A549 treated with CORT108297 at 1 μM for 4 hours (cell line): ENCODE data around the gene GSTT4. TPM values are rescaled to one million over a fixed set of nuclear protein-coding genes. Genes with fewer than 3 reads are reported as not detected.

Experiments
- total RNA-seq: library from RNA; stranded (reverse); fragments of 200-300 nt; extraction: Qiagen RNA extraction; gene quantifications from 5 replicates; pipeline ENCODE4 v1.2.3, GENCODE V29; 2022

GSTT4 gene
- not detected in 5 replicates for total RNA-seq

GRCh38 chr22:24005201-24005600 is at the start of gene GSTT4:
Gene GSTT4 (minus strand): TSS chr22:24005453. CDS start chr22:24005356, 97 bp downstream.

GRCh38 chr22:23979557-23980240 is 25.6 kb downstream of the GSTT4 start, which contains the start of gene GSTT2:
Gene GSTT2 (plus strand): TSS chr22:23980134.

GRCh38 chr22:23974345-23974744 is 30.9 kb downstream of the GSTT4 start, which contains the start of gene DDT:
Gene DDT (minus strand): TSS chr22:23974441. CDS start chr22:23974414, 27 bp downstream.

GRCh38 chr22:23966568-23966967 is 38.7 kb downstream of the GSTT4 start, which contains the start of gene DDTL:
Gene DDTL (plus strand): TSS chr22:23966888. CDS start chr22:23966915, 27 bp downstream.

GRCh38 chr22:23961084-23961771 is 44.0 kb downstream of the GSTT4 start, which contains the start of gene GSTT2B:
Gene GSTT2B (minus strand): TSS chr22:23961195. CDS start chr22:23961131, 64 bp downstream.

Other genes starting within 250 kb of the GSTT4 start
- not detected in 5 replicates for gene C22orf15, start 242.5 kb downstream of the GSTT4 start, total RNA-seq
- 73.8 to 194 TPM (median 186 TPM) in 5 replicates for gene CHCHD10, start 237.5 kb downstream of the GSTT4 start, total RNA-seq
- 0.12 to 0.24 TPM (median 0.21 TPM) in 5 replicates for gene MMP11, start 232.6 kb downstream of the GSTT4 start, total RNA-seq
- 47.8 to 56.3 TPM (median 51.4 TPM) in 5 replicates for gene SMARCB1, start 218.5 kb downstream of the GSTT4 start, total RNA-seq
- gene DERL3, start 166.4 kb downstream of the GSTT4 start, total RNA-seq, result 0.17 to 1.6 TPM (median 0.34 TPM) in 5 replicates
- 6.4 to 9.9 TPM (median 9.7 TPM) in 5 replicates for gene SLC2A11, start 147.6 kb downstream of the GSTT4 start, total RNA-seq
- gene MIF, start 111.1 kb downstream of the GSTT4 start, total RNA-seq, result 477 to 982 TPM (median 945 TPM) in 5 replicates
- 0.21 to 0.47 TPM (median 0.35 TPM) in 5 replicates for gene GSTT2B, start 44.3 kb downstream of the GSTT4 start, total RNA-seq
- 1.5 to 2.1 TPM (median 1.9 TPM) in 5 replicates for gene DDTL, start 38.6 kb downstream of the GSTT4 start, total RNA-seq
- gene DDT, start 31.0 kb downstream of the GSTT4 start, total RNA-seq, result 108 to 180 TPM (median 165 TPM) in 5 replicates
- 0.11 to 0.20 TPM in 2 of 5 replicates, not detected in the others for gene GSTT2, start 25.3 kb downstream of the GSTT4 start, total RNA-seq
- 18.4 to 27.6 TPM (median 24.8 TPM) in 5 replicates for gene CABIN1, start 5.9 kb upstream of the GSTT4 start, total RNA-seq
- gene SUSD2, start 176.0 kb upstream of the GSTT4 start, total RNA-seq, result 51.8 to 70.7 TPM (median 69.9 TPM) in 5 replicates
- gene GGT5, start 239.6 kb upstream of the GSTT4 start, total RNA-seq, result 1.8 to 3.1 TPM (median 2.5 TPM) in 5 replicates